MG63 (cell line): Measurements from ENCODE around the gene DBNDD1. TPM values are rescaled to one million over a fixed set of nuclear protein-coding genes. Genes with fewer than 3 reads are reported as not detected.
A peak's percentile ranks its signal among the peaks of the same experiment; 100 is the strongest.

Source experiments
- DNase-seq: peaks from one replicate; pipeline ENCODE4 v3.0.0-alpha.2; 2020
- H3K27me3 ChIP-seq: fragments of 250-450 bp; sonication (Bioruptor Pico); 2 replicates; pipeline ENCODE4 v1.5.1; 2020; ENCODE audit warnings: mild to moderate bottlenecking, moderate library complexity
- H3K36me3 ChIP-seq: fragments of 250-450 bp; sonication (Bioruptor Pico); 2 replicates; pipeline ENCODE4 v1.5.1; 2020; ENCODE audit warnings: mild to moderate bottlenecking, moderate library complexity
- H3K4me3 ChIP-seq: fragments of 250-450 bp; sonication (Bioruptor Pico); 2 replicates; pipeline ENCODE4 v1.5.1; 2020; ENCODE audit warnings: mild to moderate bottlenecking, moderate library complexity
- H3K9me3 ChIP-seq: fragments of 250-450 bp; sonication (Bioruptor Pico); 2 replicates; pipeline ENCODE4 v1.5.1; 2020; ENCODE audit warnings: mild to moderate bottlenecking, moderate library complexity
- total RNA-seq: library from RNA; depleted of rRNA; stranded (reverse); fragments of >200 nt; shearing (Covaris generic); gene quantifications from 2 replicates; pipeline ENCODE4 v1.2.3, GENCODE V29; 2014; ENCODE audit warnings: low replicate concordance

DBNDD1 gene
- total RNA-seq, 1 experiment from 2014 or later, result 37.3 TPM

DNA sequence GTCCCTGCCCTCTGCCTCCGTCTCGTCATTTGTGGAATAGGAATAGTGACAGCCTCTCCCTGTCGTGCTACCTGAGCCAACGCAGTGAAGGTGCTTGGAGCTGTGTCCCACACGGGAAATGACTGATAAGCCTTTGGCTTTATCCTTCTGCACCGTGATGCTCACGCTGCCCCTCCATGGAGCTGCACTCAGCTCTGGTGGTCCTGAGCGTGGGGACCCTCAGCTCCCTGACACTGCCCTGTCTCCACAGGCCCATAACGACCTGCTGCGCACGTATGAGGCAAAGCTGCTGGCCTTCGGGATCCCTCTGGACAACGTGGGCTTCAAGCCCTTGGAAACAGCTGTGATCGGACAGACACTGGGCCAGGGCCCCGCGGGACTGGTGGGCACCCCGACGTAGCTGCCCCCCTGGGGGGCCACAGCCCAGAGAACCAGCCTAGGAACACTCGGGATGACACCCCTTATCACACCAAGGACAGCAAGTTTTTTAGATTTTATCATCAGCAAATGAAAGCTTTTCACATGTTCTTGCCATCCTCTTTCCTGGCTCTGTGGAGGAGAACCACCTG is 23.8 kb upstream of the DBNDD1 start:
- peaks cover 66% of the 10 kb centered on the region for H3K36me3 ChIP-seq
- DNase-seq, result no peak
- H3K4me3 ChIP-seq, result no peak overlapping the region
- H3K9me3 ChIP-seq, result no peaks in the 10 kb centered on the region
- no peaks in the 10 kb centered on the region for H3K27me3 ChIP-seq

DNA sequence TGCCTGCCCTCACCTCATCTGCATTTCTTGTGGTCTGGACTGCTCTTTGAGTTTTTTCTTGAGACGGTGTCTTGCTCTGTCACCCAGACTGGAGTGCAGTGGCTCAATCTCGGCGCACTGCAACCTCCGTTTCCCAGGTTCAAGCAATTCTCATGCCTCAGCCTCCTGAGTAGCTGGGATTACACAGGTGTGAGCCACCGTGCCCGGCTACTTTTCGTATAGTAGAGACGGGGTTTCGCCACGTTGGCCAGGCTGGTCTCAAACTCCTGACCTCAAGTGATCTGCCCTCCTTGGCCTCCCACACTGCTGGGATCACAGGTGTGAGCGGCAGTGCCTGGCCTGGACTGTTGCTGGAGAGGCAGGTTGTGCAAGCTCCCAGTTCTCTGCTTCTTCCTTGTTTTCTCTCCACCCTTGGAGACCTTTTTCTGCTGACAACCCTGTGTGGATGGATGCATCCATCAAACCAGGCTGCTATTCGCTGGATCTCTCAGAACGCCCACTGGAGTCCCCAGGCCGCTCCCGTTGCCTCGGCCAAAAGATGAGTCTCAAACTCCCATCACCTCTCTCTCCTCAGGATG is 22.7 kb upstream of the DBNDD1 start:
- H3K27me3 ChIP-seq, result no peaks in the 10 kb centered on the region
- no peak for DNase-seq
- H3K9me3 ChIP-seq, result no peaks in the 10 kb centered on the region
- peaks cover 77% of the 10 kb centered on the region for H3K36me3 ChIP-seq
- no peak overlapping the region for H3K4me3 ChIP-seq

DNA sequence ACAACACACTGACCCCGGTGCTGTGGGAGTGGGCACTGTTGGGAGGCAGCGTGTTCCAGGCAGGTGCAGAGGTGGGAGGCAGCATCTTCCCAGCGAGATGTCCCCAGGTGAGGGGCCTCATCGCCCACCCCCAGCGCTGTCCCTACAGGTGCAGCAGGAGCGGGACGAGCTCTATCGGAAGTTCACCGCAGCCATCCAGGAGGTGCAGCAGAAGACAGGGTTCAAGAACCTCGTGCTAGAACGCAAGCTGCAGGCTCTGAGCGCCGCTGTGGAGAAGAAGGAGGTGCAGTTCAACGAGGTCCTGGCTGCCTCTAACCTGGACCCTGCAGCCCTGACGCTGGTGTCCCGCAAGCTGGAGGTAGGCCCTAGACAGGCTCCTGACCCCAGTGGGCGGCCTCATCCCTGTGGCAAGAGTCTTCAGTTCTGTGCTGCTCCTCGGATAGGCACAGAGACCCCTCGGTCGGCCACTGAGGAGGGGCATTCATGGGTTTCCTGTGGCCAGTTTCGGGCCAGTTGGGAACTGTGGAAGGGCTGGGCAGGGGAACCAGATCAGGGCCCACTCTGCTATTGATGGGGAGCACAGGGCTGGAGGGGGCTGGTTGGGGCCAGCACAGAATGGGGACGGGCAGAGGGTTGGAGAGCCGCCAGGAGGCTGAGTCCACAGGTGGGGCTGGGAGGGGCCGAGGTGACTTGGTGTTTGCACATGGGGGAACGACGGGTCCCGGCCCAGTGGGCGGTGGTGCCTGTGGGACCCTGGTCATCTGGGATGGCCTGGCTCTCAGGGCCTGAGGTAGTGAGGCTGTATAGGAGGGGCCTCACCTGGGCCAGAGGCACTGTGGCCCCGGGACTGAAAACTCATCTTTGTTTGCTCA is 21.1 kb upstream of the DBNDD1 start:
- H3K36me3 ChIP-seq, result peaks cover 93% of the 10 kb centered on the region
- H3K4me3 ChIP-seq, result no peak overlapping the region
- no peaks in the 10 kb centered on the region for H3K27me3 ChIP-seq
- DNase-seq, result no peak
- H3K9me3 ChIP-seq, result no peaks in the 10 kb centered on the region

GRCh38 chr16:90037276-90037675 is 18.0 kb upstream of the DBNDD1 start:
- peaks cover 84% of the 10 kb centered on the region for H3K36me3 ChIP-seq
- DNase-seq, result no peak
- no peak overlapping the region for H3K4me3 ChIP-seq
- H3K27me3 ChIP-seq, result no peaks in the 10 kb centered on the region
- H3K9me3 ChIP-seq, result no peaks in the 10 kb centered on the region

DNA sequence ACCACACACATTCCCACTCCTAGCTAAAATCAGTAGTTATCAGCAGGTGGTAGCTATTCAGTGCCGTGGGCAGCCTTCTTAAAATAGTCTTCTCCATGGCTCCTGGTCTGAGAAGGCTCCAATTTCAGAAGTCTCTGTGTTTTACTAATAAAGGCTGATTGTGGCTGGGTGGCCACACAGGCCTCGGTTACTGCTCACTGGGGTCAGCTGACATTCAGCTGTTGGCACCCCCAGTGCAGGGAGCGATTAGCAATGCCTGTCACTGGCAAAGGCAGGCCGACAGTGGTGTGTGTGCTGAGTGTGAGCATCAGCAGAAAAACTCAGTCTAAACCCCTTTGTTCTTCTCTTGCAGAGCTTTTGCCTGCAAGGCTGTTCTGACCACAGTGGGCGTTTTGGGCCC is 16.6 kb upstream of the DBNDD1 start:
- Histone ChIP-seq H3K27me3 (no peaks in the 10 kb centered on the region), H3K36me3 (peaks cover 80% of the 10 kb centered on the region), H3K4me3 (no peak overlapping the region), H3K9me3 (no peaks in the 10 kb centered on the region)
- DNase-seq, result no peak

DNA sequence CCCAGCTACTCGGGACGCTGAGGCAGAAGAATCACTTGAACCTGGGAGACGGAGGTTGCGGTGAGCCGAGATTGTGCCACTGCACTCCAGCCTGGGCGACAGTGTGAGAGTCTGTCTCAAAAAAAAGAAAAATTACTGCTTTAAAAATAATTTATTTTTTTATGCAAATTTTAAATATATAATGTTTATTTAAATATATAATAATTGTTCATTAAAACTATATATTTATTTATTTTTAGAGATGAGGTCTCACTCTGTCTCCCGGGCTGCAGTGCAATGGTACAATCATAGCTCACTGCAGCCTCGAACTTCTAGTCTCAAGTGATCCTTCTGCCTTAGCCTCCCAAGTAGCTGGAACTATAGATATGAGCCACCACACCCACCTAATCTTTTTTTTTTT is 15.2 kb upstream of the DBNDD1 start:
- Histone ChIP-seq H3K9me3 (no peaks in the 10 kb centered on the region), H3K36me3 (peaks cover 73% of the 10 kb centered on the region)
- DNase-seq, result no peak

GRCh38 chr16:90033387-90033786 is 14.1 kb upstream of the DBNDD1 start:
- no peak overlapping the region for H3K4me3 ChIP-seq
- H3K27me3 ChIP-seq, result no peaks in the 10 kb centered on the region
- no peaks in the 10 kb centered on the region for H3K9me3 ChIP-seq
- peaks cover 71% of the 10 kb centered on the region for H3K36me3 ChIP-seq
- DNase-seq, result no peak

More for the DNA sequence above, 15.2 kb upstream of the DBNDD1 start:
- H3K4me3 ChIP-seq, result no peak overlapping the region
- H3K27me3 ChIP-seq, result no peaks in the 10 kb centered on the region

GRCh38 chr16:90032674-90033331 is 13.5 kb upstream of the DBNDD1 start:
- Histone ChIP-seq H3K9me3 (no peaks in the 10 kb centered on the region), H3K36me3 (peaks cover 68% of the 10 kb centered on the region), H3K4me3 (no peak overlapping the region), H3K27me3 (no peaks in the 10 kb centered on the region)
- peak; percentile 63 for DNase-seq

DNA sequence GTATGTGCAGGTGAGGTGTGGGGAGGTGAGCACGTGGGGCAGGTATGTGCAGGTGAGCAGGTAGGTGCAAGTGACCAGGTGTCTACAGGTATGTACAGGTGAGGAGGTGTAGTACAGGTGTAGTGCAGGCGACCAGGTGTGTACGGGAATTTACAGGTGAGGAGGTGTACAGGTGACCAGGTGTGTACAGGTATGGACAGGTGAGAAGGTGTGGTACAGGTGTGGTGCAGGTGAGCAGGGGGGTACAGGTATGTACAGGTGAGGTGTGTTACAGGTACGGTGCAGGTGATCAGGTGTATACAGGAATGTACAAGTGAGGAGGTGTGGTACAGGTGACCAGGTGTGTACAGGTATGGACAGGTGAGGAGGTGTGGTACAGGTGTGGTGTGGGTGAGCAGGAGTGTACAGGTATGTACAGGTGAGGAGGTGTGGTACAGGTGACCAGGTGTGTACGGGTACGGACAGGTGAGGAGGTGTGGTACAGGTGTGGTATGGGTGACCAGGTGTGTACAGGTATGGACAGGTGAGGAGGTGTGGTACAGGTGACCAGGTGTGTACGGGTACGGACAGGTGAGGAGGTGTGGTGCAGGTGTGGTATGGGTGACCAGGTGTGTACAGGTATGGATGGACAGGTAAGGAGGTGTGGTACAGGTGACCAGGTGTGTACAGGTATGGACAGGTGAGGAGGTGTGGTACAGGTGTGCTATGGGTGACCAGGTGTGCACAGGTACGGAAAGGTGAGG is 12.8 kb upstream of the DBNDD1 start:
- H3K9me3 ChIP-seq, result no peaks in the 10 kb centered on the region
- no peaks in the 10 kb centered on the region for H3K27me3 ChIP-seq
- H3K36me3 ChIP-seq, result peaks cover 68% of the 10 kb centered on the region
- H3K4me3 ChIP-seq, result no peak overlapping the region
- no peak for DNase-seq

DNA sequence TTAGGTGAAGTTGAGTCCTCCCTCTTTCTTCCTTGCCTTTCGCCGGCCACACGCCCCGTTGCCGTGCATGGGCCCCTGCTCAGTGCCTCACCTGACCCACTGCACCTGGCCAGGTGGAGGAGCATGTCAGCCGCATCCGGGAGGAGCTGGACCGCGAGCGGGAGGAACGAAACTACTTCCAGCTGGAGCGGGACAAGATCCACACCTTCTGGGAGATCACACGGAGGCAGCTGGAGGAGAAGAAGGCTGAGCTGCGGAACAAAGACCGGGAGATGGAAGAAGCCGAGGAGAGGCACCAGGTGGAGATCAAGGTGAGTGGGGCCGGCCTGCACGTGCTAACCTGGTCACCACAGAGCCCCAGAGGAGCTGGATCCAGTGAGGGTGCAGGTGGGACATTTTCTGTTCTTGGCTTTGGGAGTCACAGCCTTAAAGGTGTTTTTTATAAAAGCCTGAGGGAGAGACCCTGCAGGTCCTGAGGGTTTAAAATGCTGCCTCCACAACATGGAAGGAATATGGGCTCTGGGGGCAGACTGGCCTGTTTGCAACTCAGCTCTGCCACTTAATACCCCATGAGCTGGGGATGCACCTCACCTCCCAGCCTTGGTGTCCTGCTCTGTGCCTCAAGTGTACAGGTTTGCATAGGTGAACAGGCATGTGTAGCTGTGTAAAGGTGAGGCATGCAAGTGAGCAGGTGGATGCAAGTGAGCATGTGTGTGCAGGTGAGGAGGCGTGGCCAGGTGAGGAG is 12.1 kb upstream of the DBNDD1 start:
- Histone ChIP-seq H3K27me3 (no peaks in the 10 kb centered on the region), H3K36me3 (peaks cover 62% of the 10 kb centered on the region), H3K4me3 (no peak overlapping the region), H3K9me3 (no peaks in the 10 kb centered on the region)
- DNase-seq, result peak; percentile 70

DNA sequence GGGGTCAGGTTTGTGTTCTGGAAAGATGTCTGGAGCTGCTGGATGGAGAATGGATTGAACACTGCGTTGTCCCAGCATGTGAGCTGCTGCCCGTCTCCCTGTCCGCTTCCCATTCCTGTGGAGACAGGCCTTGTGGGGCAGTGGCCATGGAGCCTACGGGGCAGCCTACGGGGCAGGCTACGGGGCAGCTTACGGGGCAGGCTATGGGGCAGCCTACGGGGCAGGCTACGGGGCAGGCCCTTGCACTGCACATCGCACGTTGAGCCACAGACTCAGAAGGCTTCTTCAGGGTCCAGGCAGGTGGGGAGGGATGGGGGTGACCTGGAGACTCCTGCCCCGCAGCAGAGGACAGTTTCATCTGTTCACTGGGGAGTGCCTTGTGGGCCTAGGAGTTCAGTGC is 9.7 kb upstream of the DBNDD1 start:
- H3K27me3 ChIP-seq, result no peaks in the 10 kb centered on the region
- DNase-seq, result no peak

GRCh38 chr16:90027611-90028010 is 8.4 kb upstream of the DBNDD1 start:
- Histone ChIP-seq H3K9me3 (no peaks in the 10 kb centered on the region), H3K27me3 (no peaks in the 10 kb centered on the region), H3K4me3 (no peak overlapping the region), H3K36me3 (peaks cover 56% of the 10 kb centered on the region)
- no peak for DNase-seq

More for the DNA sequence above, 9.7 kb upstream of the DBNDD1 start:
- H3K9me3 ChIP-seq, result no peaks in the 10 kb centered on the region
- no peak overlapping the region for H3K4me3 ChIP-seq
- peaks cover 57% of the 10 kb centered on the region for H3K36me3 ChIP-seq

DNA sequence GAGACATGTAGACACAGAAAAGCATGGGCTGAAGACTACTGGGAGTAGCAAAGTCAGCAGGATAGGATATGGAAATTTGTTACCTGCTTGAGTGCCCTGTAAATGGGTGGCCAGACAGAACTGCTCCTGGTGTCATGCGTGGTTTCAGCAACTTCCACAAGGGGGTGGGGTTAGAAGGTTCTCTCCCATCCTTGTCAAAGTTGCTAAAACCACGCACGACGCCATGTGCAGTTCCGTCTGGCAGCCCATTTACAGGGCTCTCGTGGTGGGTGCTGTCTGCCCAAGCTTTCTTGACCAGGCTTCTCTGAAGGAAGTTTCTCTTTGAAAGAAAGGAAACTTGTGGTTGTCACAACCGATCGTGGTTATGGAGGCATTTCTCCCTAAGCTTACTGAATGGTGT is 6.9 kb upstream of the DBNDD1 start:
- no peak overlapping the region for H3K4me3 ChIP-seq
- no peaks in the 10 kb centered on the region for H3K9me3 ChIP-seq
- DNase-seq, result no peak
- peaks cover 45% of the 10 kb centered on the region for H3K36me3 ChIP-seq
- no peaks in the 10 kb centered on the region for H3K27me3 ChIP-seq

GRCh38 chr16:90023078-90023447 is 3.8 kb upstream of the DBNDD1 start:
- H3K36me3 ChIP-seq, result peaks cover 28% of the 10 kb centered on the region
- no peak for DNase-seq
- H3K27me3 ChIP-seq, result no peaks in the 10 kb centered on the region
- H3K4me3 ChIP-seq, result peak overlapping the region; percentile 80
- no peaks in the 10 kb centered on the region for H3K9me3 ChIP-seq

GRCh38 chr16:90022209-90023077 is 3.2 kb upstream of the DBNDD1 start:
- peak overlapping the region; percentile 80 for H3K4me3 ChIP-seq
- no peaks in the 10 kb centered on the region for H3K9me3 ChIP-seq
- no peaks in the 10 kb centered on the region for H3K27me3 ChIP-seq
- peaks cover 24% of the 10 kb centered on the region for H3K36me3 ChIP-seq
- DNase-seq, result peak; percentile 100
